HepG2 (cell line): ENCODE results near the gene CYCS. TPM values are rescaled to one million over a fixed set of nuclear protein-coding genes. Genes with fewer than 3 reads are reported as not detected.

Experiments used
- ATAC-seq: fragments of 200-7000 bp; cut with Tn5 transposase; 3 replicates; pipeline ENCODE4 v1.9.1; 2020; ENCODE audit warnings: mild to moderate bottlenecking, moderate library complexity
- BruUV-seq: library from RNA; stranded (reverse); fragments of 400-500 nt; replicated peaks from 2 replicates; lab custom pipeline; 2021; lab: Mats Ljungman, UMichigan
- CTCF ChIA-PET: fragments of 300-600 bp; formaldehyde crosslinking; extraction: SDS; loops from one replicate; lab custom pipeline; 2021; ENCODE audit warnings: low total read pairs, inconsistent platforms, low intra/inter-chr PET ratio; lab: Yijun Ruan, JAX
- POLR2A ChIA-PET: fragments of 350-600 bp; sonication (Branson Sonifier 250); formaldehyde crosslinking; loops from one replicate; lab custom pipeline; 2020; ENCODE audit warnings: antibody characterized with exemption, inconsistent platforms; lab: Yijun Ruan, JAX
- DNase-seq: peaks from one replicate; pipeline ENCODE4 v3.0.0-alpha.2; 2015; ENCODE audit warnings: low spot score
- FAIRE-seq: peaks from 3 replicates; lab custom pipeline; 2011; peaks lifted over from hg19 to GRCh38; lab: Jason Lieb, UNC
- H2AFZ ChIP-seq: one replicate; pipeline ENCODE4 v1.6.1; 2011; ENCODE audit warnings: low read length, inconsistent platforms
- H3K27ac ChIP-seq: fragments of 300-600 bp; 3 replicates; pipeline ENCODE4 v1.8.0; 2011; ENCODE audit warnings: mixed run types, mild to moderate bottlenecking, mixed read lengths, low read length, inconsistent platforms; ENCODE audit not compliant: insufficient read depth; ENCODE audit errors: extremely low read length
- H3K27me3 ChIP-seq, 2 experiments: fragments of 200-600 bp in 1 of 2; 2 replicates in 1 of 2; 3 replicates in 1 of 2; pipeline versions ENCODE4 v1.6.0 to v1.8.0; 2011; ENCODE audit warnings: low read length in 2 of 2, mild to moderate bottlenecking in 2 of 2, moderate library complexity in 2 of 2, inconsistent platforms in 1 of 2; ENCODE audit not compliant: insufficient read depth in 2 of 2, control insufficient read depth in 1 of 2
- H3K36me3 ChIP-seq, 2 experiments: fragments of 200-600 bp in 1 of 2; replicated peaks in 1 of 2; 2 replicates in 1 of 2; 3 replicates in 1 of 2; pipeline versions ENCODE4 v1.5.1 to v1.8.0; 2011; ENCODE audit warnings: low read length in 2 of 2, inconsistent platforms in 1 of 2; ENCODE audit not compliant: insufficient read depth in 2 of 2, control insufficient read depth in 1 of 2
- H3K4me1 ChIP-seq: 2 replicates; pipeline ENCODE4 v1.5.1; 2012; ENCODE audit warnings: low read length, inconsistent platforms; ENCODE audit not compliant: insufficient read depth
- H3K4me2 ChIP-seq: 2 replicates; pipeline ENCODE4 v1.6.0; 2011; ENCODE audit warnings: low read depth, low read length, inconsistent platforms
- H3K4me3 ChIP-seq, 3 experiments: fragments of 200-600 bp in 1 of 3; sonication (generic), shearing (Covaris generic) in 1 of 3; replicated peaks in 1 of 3; 2 replicates each; pipeline ENCODE4 v1.5.1; 2011 to 2016; ENCODE audit warnings: low read length in 3 of 3, inconsistent platforms in 2 of 3, low read depth in 2 of 3, mild to moderate bottlenecking in 2 of 3, control low read depth in 1 of 3, mixed read lengths in 1 of 3; ENCODE audit not compliant: insufficient read depth in 1 of 3
- H3K79me2 ChIP-seq: one replicate; pipeline ENCODE4 v1.6.1; 2011; ENCODE audit warnings: low read length, inconsistent platforms; ENCODE audit not compliant: insufficient read depth
- H3K9ac ChIP-seq: 2 replicates; pipeline ENCODE4 v1.6.0; 2011; ENCODE audit warnings: mild to moderate bottlenecking, low read depth, low read length, inconsistent platforms; ENCODE audit not compliant: insufficient read depth
- H3K9me3 ChIP-seq: 2 replicates; pipeline ENCODE4 v1.5.1; 2012; ENCODE audit warnings: mild to moderate bottlenecking, low read length
- H4K20me1 ChIP-seq: 2 replicates; pipeline ENCODE4 v1.6.0; 2011; ENCODE audit warnings: inconsistent platforms, mild to moderate bottlenecking, low read length, moderate library complexity; ENCODE audit not compliant: insufficient read depth
- MEF2D ChIP-seq: sonication (generic); formaldehyde crosslinking; IDR thresholded peaks from 2 replicates; pipeline ENCODE4 v1.5.1; 2020; ENCODE audit warnings: mild to moderate bottlenecking, missing genetic modification reagents
- NFE2L1 ChIP-seq: sonication (generic); formaldehyde crosslinking; IDR thresholded peaks from 2 replicates; pipeline ENCODE4 v1.4.0; 2020; ENCODE audit warnings: missing genetic modification reagents, mild to moderate bottlenecking, borderline replicate concordance
- RARA ChIP-seq: IDR thresholded peaks from 2 replicates; pipeline ENCODE4 v1.6.1; 2016; ENCODE audit warnings: missing genetic modification reagents, missing compliant biosample characterization
- RCOR2 ChIP-seq: IDR thresholded peaks from 2 replicates; pipeline ENCODE4 v1.6.1; 2016; ENCODE audit warnings: missing biosample characterization, missing genetic modification reagents
- ZFP82 ChIP-seq: sonication (generic); formaldehyde crosslinking; IDR thresholded peaks from 2 replicates; pipeline ENCODE4 v1.5.1; 2020; ENCODE audit warnings: mild to moderate bottlenecking, missing genetic modification reagents, borderline replicate concordance
- ZNF34 ChIP-seq: sonication (generic); formaldehyde crosslinking; IDR thresholded peaks from 2 replicates; pipeline ENCODE4 v1.4.0; 2020; ENCODE audit warnings: mild to moderate bottlenecking, missing genetic modification reagents, borderline replicate concordance
- ZZZ3 ChIP-seq: sonication (generic); formaldehyde crosslinking; IDR thresholded peaks from 2 replicates; pipeline ENCODE4 v1.4.0; 2020; ENCODE audit warnings: missing genetic modification reagents, mild to moderate bottlenecking, borderline replicate concordance
- WGBS: methylation state at CpG from one replicate; pipeline ENCODE4 v1.1.6; 2017; ENCODE audit warnings: low lambda C conversion rate; 5-methylcytosine and 5-hydroxymethylcytosine counted together
- in situ Hi-C: cut with HindIII; loops from 2 replicates; pipeline ENCODE4 v1.10.0; 2017; ENCODE audit warnings: low pct_unique_long_range_greater_than_20kb; ENCODE audit not compliant: extremely low pct_ligation_motif_present
- intact Hi-C: fragments of 100-400 bp; cut with micrococcal nuclease; formaldehyde crosslinking; loops from one replicate; pipeline ENCODE4 v1.10.0; 2022; ENCODE audit not compliant: unreplicated experiment
- polyA plus RNA-seq, 8 experiments: library from polyadenylated mRNA; depleted of rRNA in 3 of 8; stranded (reverse) in 7 of 8; unstranded in 1 of 8; fragments of >200 nt; fragmentation: Illumina TruSeq in 4 of 8; extraction: Trizol in 4 of 8; gene quantifications; 2 replicates each; pipeline versions ENCODE4 v1.2.1 to v1.2.3, GENCODE V29; 2011 to 2016; ENCODE audit warnings: low read depth in 4 of 8, missing spikeins in 1 of 8, mixed read lengths in 1 of 8; ENCODE audit not compliant: insufficient read depth in 1 of 8
- total RNA-seq, 5 experiments: library from RNA; depleted of rRNA; stranded (reverse); fragments of >200 nt; fragmentation: Illumina TruSeq; extraction: Trizol; gene quantifications; 2 replicates each; pipeline ENCODE4 v1.2.3, GENCODE V29; 2016; ENCODE audit warnings: low read depth in 1 of 5
- TF ChIP-seq, protein P1 (sequence below): sonication (generic); formaldehyde crosslinking; conservative IDR thresholded peaks from 2 replicates; pipeline ENCODE4 v1.4.0; 2020; ENCODE audit warnings: missing genetic modification reagents
- TF ChIP-seq, protein P2 (sequence below): sonication (generic); formaldehyde crosslinking; IDR thresholded peaks from 2 replicates; pipeline ENCODE4 v1.5.0; 2020; ENCODE audit warnings: mild to moderate bottlenecking, missing genetic modification reagents

CYCS gene
- total and polyA plus RNA-seq, 2 of the 13 experiments (the other 11 are each of a cell fraction or from before 2014, with no cell fraction given), result 35.9 to 202 TPM

DNA sequence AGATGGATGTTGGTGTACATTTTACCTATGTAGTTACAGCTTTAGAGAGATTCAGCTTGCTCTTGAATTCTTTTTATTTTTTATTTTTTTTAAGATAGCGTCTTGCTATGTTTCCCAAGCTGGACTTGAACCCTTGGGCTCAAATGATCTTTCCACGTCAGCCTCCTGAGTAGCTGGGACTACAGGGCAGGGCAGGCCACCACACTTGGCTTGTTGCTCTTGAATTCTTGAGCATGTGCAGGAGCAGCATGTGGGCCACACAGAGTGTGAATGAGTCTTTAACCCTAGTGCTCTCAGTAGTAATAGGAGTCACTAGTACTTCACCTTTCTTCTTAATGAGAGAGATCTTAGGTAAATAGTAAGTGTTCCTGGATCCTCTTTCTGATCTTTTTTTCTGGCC lies 26.7 kb upstream of the CYCS start:
- Histone ChIP-seq H3K79me2 (no peaks in the 10 kb centered on the region), H3K36me3 (0 out of 5 replicates have a peak, but pooled peaks cover 0 to 4% of the 10 kb centered on the region in 2 experiments), H3K9me3 (no peaks in the 10 kb centered on the region), H3K4me2 (no peak overlapping the region), H3K4me1 (no peaks in the 10 kb centered on the region), H3K27ac (no peak overlapping the region), H2AFZ (no peak overlapping the region), H3K9ac (no peak overlapping the region), H3K27me3 (no peaks in the 10 kb centered on the region), H4K20me1 (no peaks in the 10 kb centered on the region), H3K4me3 (no peak overlapping the region)
- intact Hi-C loops (no loop called here), in situ Hi-C loops (no loop called here)
- DNase-seq (no peak), FAIRE-seq (no peak), ATAC-seq (no peak)
- TF ChIP-seq RARA (CRISPR knock-in tag) (no peak), ZNF34 (CRISPR knock-in tag) (no peak), ZFP82 (no peak), NFE2L1 (CRISPR knock-in tag) (no peak), MEF2D (CRISPR knock-in tag) (no peak), ZZZ3 (CRISPR knock-in tag) (no peak), RCOR2 (CRISPR knock-in tag) (no peak)
- TF ChIP-seq, protein P1, sequence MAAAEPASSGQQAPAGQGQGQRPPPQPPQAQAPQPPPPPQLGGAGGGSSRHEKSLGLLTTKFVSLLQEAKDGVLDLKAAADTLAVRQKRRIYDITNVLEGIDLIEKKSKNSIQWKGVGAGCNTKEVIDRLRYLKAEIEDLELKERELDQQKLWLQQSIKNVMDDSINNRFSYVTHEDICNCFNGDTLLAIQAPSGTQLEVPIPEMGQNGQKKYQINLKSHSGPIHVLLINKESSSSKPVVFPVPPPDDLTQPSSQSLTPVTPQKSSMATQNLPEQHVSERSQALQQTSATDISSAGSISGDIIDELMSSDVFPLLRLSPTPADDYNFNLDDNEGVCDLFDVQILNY (CRISPR knock-in tag), result no peak
- TF ChIP-seq, protein P2, sequence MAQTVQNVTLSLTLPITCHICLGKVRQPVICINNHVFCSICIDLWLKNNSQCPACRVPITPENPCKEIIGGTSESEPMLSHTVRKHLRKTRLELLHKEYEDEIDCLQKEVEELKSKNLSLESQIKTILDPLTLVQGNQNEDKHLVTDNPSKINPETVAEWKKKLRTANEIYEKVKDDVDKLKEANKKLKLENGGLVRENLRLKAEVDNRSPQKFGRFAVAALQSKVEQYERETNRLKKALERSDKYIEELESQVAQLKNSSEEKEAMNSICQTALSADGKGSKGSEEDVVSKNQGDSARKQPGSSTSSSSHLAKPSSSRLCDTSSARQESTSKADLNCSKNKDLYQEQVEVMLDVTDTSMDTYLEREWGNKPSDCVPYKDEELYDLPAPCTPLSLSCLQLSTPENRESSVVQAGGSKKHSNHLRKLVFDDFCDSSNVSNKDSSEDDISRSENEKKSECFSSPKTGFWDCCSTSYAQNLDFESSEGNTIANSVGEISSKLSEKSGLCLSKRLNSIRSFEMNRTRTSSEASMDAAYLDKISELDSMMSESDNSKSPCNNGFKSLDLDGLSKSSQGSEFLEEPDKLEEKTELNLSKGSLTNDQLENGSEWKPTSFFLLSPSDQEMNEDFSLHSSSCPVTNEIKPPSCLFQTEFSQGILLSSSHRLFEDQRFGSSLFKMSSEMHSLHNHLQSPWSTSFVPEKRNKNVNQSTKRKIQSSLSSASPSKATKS (CRISPR knock-in tag), result no peak
- BruUV-seq, result no TSS peak
- ChIA-PET CTCF (no interaction called here), POLR2A (interaction anchor here (1.5 kb wide), 1 partner anchor 27 kb away, joined by 3 read pairs; the partner anchor contains the start of gene CYCS)
- 97% methylated on average over 2 of the region's 2 CpGs for WGBS
